GM18505 (cell line): Measurements from ENCODE around the gene IRF3.

Experiments
- ATAC-seq: cut with Tn5 transposase; IDR thresholded peaks from one replicate; pipeline ENCODE4 v1.9.1; 2021; ENCODE audit not compliant: unreplicated experiment
- POLR2A ChIP-seq: IDR thresholded peaks from 4 replicates; pipeline ENCODE4 v1.6.1; 2011; ENCODE audit warnings: borderline replicate concordance; ENCODE audit not compliant: insufficient read depth, insufficient read length; ENCODE audit errors: extremely low read depth

The IRF3 gene

DNA sequence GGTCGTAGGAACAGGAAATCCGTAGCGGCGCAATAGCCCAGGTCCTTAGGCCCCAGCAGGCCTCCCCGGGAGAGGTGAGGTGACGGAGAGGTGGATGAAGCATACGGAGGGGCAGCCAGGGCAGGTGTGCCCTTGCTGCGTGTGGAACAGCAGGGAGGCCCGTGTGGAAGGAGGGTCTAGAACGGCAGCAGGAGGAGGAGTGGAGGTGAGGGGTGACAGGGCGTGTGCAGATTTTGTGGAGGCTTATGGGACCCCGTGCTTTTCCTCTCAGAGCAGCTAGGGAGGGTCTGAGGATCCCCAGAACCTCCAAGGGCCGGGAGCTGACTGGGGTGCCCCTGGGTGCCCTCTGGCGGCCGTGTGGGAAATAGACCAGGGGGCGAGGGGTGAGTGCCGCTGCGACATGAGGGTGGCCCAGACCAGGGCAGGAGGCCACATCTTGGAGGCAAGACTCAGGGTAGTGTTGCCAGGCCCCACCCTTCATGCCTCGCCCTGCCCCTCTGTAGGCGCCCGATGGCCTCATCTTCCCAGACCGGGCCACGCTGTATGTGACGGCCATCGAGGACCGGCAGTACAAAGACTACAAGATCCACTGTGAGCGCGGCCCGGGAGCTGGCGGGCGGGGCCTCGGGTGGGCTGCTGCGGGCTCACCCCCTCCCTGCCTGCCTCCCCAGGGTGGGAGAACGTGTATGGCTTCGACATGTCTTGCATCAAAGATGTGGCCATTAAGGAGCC lies 18.8 kb upstream of the IRF3 start:
- no peak for ATAC-seq
- TF ChIP-seq POLR2A = peak; percentile 4

DNA sequence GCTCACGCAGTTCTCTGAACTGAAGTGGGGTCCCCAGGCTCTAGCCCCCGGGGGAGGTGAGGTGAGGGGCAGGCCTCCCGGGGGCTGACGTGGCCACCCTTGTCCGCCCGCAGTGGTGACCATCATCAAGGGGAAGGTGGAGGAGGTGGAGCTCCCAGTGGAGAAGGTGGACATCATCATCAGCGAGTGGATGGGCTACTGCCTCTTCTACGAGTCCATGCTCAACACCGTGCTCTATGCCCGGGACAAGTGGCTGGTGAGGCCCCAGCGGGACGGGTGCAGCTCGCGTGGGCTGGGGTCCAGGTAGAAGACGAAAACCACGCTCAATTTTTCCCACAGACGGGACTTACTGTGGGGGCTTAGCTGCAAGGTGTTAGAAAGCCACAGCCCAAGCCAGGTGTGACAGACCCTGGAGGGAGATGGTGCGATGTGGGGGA lies 18.2 kb upstream of the IRF3 start:
- no peak for TF ChIP-seq POLR2A
- ATAC-seq = no peak

DNA sequence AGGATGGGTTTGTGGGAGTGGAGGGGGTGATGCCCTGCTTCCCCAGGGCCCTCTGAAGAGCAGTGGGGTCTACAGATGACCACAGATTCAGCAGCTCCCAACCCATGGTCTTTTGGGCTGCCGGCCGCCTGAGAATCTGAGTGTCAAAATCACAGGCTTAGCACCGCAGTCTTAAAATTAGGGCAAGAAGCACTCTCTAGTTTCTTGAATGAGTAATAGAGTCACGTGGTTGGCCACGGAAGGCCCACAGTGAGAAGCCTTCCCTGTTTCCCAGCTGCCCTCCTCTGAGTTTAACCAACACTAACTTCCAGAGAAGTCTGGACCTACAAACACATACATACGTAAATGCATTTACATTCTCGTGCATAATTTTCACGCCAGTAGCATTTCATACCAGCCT lies 16.6 kb upstream of the IRF3 start:
- no peak for TF ChIP-seq POLR2A
- ATAC-seq = no peak

DNA sequence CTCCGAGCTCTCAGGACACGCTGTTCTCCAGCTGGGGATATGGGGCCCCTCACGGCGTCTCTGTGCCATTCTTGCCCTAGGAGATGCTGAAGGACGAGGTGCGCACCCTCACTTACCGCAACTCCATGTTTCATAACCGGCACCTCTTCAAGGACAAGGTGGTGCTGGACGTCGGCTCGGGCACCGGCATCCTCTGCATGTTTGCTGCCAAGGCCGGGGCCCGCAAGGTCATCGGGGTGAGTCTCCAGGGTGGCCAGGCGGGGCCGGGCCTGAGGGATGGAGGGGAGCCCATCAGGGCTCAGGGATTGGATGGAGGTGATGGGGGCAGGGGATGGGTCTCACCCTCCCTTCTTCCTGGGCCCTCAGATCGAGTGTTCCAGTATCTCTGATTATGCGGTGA lies 16.2 kb upstream of the IRF3 start:
- ATAC-seq = no peak
- TF ChIP-seq POLR2A = no peak

DNA sequence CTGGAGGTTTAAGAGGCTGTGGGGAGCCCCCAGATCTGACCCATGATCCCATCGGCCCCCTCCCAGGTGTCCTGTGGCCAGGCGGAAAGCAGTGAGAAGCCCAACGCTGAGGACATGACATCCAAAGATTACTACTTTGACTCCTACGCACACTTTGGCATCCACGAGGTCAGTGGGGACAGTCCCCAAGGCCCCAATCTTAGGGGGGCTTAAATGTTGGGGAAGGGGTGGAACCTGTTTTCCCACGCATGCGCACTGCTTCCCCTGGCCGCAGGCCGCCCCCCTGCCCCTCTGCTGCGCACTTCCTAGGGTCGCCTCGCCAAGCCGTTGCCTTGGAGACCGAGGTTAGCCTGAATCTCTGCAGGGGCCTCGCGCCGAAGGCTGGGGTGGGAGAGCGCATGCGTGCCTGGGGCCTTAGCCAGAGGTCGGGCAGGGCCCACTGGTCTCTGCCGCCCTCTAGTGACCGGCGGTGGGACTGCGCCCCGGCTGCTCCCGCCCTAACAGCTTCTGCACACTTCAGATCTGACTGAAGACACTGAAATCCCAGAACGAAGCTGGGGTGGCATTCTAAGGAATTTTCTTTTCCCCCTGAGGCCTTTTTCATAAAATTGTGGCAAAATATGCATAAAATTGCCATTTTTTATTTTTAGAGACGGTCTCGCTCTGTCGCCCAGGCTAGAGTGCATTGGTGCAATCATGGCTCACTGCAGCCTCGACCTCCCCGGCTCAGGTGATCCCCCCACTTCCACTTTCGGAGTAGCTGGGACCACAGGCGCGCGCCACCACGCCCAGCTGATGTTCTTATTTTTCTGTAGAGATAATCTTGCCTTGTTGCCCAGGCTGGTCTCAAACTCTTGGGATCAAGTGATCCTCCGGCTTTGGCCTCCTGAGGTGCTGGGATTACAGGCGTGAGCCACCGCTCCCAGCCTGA lies 15.0 kb upstream of the IRF3 start:
- TF ChIP-seq POLR2A = peak; percentile 14
- ATAC-seq = peak; percentile 21

DNA sequence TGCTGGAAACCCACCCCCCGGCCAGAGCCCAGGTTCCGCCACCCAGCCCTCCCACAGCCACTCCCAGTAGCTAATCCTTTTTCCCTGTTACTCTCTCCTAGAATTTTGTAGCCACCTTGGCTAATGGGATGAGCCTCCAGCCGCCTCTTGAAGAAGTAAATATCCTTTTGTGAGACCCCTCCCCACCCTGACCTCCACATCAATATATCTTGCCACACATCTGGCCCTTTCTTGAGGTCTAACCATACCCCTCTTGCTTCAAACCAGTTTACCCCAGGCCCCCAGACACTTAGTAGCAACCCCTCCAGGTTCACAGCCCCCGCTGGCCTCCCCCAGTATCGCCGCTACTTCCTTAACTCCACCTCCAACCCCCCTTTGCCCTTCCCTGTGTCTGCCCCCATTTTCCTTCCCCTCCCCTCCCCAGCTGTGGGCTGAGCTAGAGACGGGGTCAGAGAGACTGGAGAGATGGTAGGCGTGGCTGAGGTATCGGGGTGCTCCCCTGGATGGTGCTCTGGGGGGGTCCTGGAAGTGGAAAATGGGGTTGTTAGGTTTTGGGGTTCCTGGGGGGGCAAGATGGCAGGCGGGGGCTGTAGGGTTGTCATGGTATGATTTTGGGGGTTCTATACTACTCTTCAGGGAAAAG lies 14.2 kb upstream of the IRF3 start:
- TF ChIP-seq POLR2A = no peak
- ATAC-seq = no peak

DNA sequence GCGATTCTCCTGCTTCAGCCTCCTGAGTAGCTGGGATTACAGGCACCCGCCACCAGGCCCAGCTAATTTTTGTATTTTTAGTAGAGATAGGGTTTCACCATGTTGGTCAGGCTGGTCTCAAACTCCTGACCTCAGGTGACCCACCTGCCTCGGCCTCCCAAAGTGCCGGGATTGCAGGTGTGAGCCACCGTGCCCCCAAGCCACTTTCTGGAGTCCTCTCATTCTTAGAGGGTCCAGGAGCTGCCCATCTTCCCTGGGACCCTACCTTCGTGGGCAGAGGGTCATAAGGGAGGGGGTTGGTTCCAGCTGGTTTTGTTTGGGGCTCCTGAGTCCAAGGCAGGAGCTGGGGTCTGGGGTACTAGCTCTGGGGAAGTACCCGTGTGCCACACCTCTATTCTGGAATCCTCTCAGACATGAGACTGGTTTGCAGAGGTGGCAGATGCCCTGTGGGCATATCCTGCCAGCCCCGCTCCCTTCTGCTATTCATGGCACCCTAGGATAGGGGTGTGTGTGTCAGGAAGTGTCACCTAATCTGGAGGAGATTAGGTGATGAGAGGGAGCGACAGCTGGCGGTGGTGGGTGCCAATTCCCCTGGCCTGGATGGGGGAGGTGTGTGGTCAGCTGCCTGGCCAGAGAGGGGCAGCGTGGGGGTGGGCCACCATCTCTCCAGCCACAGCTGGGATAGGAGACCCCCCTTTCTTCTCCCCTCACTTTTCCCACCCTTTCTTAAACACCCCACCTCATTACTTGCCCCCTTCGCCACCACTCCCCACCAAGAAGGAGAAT lies 13.5 kb upstream of the IRF3 start:
- no peak for ATAC-seq
- no peak for TF ChIP-seq POLR2A

DNA sequence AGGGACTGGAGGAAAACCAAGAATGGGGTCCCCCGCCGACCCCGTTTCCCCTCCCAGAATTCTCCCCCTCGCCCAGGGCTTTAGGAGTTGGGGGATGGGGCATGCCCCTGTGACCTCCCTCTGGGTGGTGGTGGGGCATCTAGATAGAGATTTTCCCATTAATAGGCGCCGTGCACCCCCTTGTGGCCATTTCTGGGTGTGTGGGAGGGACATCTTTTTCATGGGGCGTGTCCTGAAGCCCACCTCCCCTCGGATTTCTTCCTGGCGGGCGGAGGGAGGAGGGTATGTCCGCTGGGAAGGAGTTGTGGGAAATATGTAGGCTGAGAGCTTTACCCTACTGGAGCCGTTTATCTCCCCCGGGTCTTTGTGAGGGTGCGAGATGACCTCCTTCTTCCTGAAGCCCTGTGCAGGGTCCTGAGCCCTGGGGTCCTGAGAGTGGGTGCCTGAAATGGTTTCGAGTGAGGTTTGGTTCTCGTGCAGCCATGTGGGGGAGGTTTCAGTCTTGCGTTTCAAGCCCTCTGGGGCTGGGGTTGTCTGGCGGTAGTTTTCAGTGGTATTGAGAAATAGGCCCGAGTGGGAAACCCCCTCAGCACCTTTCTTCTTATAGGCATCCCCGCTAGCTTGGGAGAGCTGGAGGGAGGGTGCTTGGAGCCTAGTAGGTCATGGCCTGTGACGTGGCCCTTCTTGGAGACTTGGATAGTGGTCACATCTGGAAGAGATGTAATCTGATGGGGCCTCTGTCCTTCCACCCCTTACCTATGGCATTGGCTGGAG lies 12.4 kb upstream of the IRF3 start:
- no peak for TF ChIP-seq POLR2A
- no peak for ATAC-seq

DNA sequence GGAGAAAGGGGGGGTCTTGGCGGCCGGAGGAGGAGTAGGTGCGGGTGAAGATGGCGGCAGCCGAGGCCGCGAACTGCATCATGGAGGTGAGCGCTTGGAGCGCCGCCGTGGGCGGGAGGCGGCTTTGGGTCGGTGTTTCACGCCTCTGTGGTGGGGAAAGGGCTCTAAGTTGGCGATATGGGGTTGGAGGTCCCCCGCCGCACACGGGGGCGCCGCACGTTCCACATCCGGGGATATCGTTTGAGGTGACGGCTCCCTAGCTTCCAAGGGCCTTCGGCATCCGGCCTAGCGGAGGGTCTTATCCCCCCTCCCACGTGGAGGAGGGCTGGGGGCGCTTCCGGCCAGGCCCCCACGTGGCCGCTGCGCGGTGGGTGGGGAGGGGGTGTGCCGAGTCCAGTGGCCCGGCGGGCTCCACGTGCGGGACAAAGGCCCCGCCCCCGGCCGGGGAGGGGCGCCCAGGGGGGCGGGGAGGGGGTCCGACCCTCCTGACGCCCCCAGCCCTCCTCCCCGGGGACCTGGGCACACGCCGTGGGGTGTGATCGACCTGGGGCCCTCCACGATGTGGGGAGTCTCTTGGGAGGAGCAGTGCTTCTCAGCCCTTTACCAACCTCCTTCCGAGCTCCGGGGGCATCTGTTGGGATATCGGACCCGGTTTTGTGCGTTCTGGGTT lies 11.7 kb upstream of the IRF3 start, which contains the start of gene PRMT1:
TSS of gene PRMT1 (plus strand) at position 41 of the 670 bp plus-strand sequence. CDS start at position 51, 10 bp downstream.
- no peak for ATAC-seq
- peak; percentile 94 for TF ChIP-seq POLR2A

DNA sequence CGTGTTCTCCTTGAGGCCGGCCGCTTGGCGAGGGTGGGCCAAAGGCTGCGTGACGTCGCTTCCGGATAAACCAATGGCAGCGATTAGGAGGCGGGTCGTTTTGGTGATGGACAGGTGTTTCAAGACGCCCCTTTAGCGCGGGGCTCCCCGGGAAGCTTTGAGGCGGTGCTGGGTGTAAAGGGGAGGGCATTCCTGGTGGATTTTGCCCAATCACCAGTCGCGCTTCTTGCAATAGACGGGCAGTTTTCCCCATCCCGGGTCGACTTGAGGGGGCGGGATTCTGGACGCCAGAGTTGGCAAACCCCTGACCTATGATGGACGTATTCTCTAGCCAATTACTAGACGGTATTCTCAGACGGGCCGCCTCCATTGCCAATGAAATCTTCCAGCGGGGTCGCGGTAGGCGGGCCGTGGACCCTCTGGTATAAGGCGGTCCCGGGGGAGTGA lies 11.2 kb upstream of the IRF3 start:
- no peak for TF ChIP-seq POLR2A
- ATAC-seq = peak; percentile 56

DNA sequence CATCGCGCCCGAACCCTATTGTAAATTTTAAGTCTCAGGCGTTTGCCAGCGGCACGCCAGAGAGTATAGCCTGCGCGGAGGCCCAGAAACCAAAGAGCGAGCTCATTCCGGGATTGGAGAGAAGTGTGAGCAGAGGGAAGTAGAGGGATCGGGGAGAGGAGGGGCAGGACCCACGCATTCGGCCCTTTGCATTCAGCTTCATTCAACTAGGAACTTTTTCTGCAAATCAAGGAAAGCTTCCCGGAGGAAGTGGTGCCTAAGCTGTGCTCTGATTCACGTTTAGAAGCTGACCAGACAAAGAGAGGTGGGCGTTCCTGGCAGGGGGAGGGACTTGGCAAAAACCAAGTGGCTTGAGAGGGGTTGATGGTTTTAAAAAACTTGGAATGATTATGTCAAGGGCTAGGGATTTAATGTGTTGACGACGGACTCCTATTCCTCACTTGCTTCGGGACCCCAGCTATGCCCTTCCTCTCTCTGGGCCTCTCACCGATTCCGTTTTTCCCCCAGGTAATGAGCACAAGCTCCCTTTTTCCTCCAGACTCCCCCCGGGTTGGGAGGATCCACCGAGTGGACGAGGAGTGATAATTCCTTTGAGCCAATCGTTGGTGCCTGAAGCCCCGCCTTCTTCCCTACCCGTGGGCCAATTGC lies 10.6 kb upstream of the IRF3 start:
- ATAC-seq = peak; percentile 21

More for the DNA sequence above, 10.6 kb upstream of the IRF3 start:
- peak; percentile 93 for TF ChIP-seq POLR2A
